ENCODE results near the gene CDH2.

Gene CDH2

DNA sequence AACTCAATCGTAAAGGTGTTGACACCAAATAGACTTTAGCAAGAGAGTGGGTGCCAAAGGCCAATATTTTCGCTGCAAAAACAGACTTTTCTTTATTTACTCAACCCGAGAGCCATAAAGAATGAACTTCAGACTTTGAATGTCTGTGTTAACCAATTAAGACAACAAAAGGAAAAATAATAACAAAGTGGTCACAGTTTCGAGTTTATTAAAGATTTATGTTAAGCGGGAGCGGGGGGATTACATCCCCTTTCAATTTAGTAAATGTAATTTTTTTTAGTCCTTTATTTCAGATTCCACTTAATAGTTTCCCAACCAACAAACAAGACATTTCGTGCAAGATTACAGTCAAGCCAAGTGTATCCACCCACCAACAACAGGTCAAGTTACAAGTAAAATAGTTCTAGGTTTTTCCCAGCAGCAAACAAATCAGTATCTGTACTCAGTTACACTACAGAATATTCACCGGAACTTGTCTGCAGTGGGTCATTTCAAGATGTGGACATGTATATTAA lies 9.0 kb downstream of the CDH2 start:
- no peak for DNase-seq

DNA sequence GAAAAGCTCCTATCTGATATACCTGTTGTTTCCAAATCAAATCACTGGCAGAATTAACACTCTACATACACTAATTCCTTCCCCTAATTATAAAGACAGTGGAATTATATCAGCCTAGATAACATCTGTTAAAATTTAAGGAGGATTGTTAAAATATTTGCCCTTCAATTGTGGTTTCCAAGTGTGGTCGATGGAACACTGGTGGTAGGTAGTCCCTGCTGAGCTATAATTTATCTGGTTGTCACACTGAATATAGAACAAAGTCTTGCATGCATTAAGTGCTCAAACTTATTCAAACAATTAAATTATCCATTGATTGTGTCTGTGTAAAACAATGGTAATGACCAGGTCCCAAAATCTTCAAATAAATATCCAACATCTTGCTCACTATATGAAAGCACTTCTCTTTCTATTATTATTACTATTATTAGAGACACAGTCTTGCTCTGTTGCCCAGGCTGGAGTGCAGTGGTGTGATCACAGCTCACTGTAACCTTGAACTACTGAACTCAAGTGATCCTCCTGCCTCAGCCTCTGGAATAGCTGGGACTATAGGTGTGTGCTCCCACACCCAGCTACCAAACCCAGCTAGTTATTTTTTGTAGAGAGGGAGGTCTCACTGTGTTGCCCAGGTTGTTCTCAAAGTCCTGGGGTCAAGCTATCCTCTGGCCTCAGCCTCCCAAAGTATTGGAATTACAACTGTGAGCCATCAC lies 12.0 kb downstream of the CDH2 start:
- DNase-seq: no peak

DNA sequence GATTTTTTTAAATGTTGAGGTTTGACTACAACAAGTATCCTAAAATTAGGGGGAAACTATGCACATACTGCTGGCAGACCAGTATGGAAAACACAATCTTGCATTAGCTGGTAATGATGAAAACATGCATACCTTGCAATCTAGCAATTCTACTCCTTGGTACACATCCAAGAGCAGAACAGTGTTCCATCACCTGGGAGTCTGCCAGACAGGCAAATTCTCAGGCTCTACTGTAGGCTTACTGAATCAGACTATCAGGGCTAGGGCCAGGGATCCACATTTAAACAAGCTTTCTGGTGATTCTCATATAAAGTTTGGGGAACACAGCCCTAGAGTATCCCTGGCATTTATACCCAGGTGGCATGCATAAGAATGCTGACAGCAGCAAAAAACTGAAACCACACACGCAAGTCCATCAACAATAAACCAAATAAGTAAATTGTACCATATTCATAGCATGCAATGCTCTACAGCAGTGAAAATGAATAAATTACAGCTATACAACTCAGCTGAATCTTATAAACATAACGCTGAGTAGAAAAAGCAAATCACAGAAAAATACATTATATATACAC lies 13.6 kb downstream of the CDH2 start:
- DNase-seq: no peak

DNA sequence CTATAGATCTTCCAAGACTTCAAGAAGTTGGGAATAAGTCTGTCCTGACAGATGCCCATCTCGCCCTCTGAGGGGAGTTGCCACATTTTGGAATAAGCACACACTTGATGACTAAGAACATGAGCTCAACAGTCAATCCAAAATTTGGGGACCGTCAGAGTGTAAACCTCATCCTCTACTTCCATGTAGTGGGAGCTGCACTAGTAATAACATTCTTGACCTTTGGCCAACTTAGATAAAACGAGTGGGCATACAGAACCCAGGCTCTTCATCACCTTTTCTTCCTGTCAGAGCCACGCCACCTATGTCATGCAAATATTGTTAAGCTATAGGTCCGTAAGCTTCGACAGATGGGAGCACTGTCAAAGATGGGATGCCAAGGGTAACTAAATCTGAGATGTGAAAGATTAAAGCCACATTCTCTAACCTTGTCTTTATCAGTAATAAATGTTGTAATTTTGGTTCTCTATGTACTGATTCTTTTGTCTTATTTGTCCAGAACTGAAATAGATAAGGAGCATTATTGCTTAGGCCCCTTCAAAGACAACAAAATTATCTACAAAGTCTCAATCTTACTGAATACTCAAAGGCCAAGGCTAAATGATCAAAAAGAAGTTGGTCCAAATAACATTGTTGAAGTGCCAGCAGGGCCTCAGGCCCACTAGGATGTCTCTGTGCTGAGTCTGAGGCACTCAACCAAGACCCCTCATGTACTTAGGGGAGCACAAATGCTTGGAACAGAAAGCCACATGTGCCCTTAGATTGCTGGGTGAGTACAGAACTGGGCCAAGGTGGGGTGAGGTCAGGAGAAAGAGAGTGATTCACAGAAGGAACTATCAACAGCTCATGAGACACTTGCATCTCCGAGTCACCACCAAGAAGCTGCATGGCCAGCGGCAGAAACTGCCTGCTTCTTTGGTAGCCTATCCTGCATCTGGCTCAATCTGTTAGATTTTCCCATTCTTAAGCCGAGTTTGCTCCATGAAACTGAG lies 15.0 kb downstream of the CDH2 start:
- no peak for DNase-seq

DNA sequence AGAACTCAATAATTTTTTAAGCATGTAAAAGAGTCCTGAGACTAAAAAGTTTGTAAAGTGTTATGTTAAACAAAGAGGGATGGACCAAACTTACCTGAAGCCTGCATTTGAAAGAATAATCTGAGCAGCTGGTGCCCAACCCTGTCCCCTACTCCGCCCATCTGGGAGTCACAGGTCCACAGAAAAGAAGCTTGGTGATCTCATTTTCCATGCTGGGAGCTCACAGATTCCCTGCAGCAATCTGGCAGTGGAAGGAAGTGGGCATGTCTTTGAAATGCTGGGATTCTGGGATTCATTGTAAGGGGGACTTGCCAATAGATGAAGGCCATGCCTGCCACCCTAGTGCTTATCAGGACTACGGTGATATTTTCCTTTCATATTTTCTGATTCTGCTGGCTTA lies 17.9 kb downstream of the CDH2 start:
- DNase-seq: no peak

DNA sequence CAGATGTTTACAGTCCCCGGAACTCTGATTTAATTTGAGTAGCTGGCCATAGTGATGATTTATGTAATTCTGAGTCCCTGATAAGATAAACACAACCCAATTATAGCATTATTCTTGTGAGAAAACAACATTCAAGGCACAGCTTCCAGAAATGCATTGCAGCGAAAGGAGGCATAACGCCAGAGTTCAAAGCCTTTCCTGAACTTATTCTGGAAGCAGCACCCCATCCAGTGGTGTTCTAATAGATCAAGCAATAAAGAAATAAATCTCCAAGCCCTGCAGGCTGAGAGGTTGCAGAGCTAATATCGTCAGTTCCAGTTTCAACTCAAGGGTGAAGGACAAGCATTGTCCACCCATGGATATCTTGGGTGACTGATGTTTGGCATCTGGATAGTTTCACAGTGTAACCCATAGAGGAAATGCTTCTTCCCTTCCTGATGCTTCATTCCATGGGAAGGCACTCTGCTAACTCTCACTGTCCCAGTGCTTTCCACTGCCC lies 18.8 kb downstream of the CDH2 start:
- DNase-seq: no peak

DNA sequence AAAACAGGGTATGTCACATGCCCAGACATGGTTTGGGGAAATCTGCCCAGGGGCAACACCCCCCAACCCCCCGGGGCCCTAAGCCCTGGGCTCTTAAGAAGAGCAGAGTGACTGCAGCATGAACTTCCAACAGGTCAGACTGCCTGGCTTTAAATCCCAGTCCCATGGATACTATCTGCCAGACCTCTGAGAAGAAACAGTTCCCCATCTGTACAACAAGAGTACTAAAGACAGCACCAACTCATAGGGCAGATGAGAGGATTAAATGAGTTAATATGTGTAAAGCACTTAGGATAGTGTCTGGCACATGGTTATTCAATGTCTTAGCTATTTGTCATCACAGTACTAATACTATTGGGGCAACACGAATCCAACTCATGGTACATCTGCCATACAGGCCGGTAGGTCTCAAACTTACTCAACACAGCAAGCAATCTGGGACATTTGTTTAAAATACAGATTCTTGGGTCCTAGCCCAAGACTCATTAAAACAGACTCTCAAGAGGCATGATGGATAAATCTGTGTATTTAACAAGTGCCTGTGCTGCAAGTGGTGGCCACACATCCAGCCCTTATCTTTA lies 23.4 kb downstream of the CDH2 start:
- no peak for DNase-seq

DNA sequence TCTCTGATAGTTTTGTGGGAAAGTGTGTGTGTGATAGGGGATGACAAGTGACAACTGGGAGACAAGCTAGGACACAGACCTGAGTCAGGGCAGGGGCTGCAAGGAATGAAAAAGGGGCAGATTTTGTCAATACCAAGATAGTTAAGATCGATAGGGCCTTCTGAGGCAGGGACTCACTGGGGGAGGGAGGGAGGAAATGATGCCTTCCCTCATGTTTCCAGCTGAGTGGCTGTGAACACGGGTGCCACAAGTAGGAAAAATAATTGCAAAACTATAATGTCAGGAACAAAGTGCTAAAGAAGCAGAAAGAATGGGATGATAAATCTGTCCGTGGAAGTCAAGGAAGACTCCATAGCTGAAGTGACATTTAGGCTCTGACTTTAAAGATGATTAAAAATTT lies 24.2 kb downstream of the CDH2 start:
- DNase-seq: no peak

DNA sequence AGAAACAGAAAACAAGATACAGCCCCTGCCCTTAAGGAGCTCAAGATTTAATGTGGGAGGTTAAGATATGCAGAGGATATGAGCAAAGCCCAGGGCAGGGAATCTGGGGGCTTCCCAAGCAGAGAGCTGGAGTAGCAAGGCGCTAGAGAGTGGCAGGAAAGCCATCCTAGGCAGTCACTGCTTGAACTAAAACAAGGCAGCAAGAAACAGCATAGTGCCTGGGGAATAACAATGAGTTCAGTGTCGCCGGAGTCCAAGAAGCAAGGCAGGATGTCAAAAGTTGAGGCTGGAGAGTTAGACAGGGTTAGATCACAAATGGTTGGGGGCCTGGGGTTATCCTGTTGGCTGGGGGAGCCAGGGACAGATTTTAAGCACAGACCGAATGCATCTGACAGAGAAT lies 24.6 kb downstream of the CDH2 start:
- DNase-seq: no peak

DNA sequence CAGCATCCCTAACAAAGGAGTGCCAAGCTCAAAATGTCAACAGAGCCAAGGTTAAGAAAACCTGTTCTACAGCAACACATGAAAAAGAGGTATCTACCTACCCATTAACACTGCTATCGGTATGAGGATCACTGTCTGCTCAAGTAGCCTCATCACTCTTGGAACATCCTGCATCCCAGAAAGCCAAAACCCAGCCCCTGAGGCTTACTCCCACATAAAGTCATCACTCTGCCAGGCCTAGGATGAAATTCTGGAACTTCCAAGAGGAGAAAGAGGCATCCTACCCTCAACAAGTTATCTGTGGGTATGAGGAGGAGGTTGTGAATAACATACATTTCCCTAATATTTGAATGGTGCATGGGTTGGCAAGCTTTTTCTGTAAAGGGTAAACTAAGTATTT lies 25.5 kb downstream of the CDH2 start:
- no peak for DNase-seq

DNA sequence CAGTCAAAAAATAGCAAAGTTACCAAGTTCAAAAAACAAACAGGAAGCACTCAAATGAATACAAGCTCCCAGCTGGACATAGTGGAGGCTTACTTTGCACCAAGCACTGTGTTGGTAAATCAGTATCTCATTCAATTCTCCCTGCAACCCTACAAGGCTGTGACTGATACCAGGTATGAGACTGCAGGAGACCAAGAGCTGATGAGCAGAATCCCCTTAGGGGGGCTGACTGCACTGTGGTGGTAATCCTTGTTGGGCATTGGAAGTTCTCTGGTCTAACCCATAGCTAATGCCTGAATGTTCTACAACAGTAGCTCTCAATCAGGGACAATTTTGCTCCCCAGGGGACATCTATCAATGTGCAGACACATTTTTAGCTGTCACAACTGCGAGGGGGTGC lies 26.0 kb downstream of the CDH2 start:
- no peak for DNase-seq

DNA sequence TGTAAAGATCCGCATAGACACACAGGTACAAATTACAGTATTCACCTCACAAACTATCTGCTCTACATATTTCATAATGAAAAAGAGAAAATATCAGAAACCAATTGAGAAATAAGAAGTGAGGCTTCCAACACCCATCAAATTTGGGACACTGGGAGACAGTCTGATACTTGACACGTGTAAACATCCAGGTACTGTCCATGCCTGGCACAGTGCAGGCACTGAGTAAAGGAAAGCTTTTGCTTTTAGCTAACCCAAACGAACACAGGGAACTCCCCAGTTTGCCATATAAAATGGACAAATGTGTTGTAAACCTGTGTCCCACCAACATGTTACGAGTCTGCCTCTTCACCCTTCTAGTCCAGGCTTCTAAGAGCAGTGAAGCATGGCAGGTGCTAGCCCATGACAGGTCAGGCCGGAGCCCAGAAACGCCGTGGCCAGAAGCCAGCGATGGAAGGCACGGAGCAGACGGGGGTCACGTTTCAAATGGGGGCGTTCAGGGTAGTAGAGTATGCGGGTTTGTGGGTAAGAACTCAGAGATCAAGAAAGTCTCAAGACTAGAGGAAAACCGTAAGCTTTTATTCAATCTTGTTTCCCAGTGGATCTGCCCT lies 27.0 kb downstream of the CDH2 start:
- DNase-seq: no peak

DNA sequence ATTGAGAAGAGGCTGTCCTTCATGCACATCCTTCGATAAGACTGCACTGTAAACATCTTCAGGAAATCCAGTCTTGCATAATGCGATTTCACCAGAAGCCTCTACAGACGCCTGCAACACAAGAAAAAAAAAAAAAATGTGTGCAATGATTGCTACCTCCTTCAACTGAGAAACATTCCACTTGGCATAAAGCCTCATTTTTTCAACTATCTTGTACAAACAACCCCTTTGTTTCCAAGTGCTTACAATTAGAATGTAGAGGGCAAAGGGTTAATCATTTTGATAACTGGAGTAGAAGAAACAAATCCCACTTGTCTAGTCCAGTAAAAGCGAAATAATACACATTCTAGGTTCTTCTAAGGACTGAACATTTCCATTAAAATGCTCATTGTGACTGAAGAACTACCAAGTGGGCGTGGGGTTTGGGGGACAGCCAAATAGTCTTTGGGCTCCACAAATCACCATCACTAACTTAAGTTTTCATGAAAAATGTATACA lies 29.2 kb downstream of the CDH2 start:
- no peak for DNase-seq

DNA sequence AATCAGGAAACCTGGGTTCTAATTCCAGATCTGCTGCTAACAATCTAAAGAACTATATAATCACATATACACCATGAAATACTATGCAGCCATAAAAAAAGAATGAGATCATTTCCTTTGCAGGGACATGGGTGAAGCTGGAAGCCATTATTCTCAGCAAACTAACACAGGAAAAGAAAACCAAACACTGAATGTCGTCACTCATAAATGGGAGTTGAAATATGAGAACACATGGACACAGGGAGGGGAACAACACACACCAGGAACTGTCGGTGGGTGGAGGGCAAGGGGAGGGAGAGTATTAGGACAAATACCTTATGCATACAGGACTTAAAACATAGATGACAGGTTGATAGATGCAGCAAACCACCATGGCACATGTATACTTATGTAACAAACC lies 33.2 kb downstream of the CDH2 start:
- no peak for DNase-seq

DNA sequence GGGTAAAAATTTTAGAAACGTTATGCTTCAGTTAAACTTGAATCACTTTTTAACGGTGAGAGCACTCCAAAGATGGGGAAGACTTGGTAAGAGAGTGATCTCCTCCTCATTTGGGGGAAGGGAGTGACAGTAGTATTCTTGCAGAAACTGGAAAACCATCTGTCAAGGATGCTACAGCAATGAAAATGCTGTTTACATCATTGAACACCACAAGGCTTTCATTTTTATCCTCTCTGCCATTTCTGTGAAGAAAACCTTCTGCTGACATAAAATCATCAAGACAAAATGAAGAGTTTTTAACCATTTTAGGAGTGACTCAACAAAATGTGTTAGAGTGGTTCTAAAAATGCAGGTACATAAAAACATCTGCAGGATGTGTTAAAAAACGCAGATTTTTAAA lies 38.1 kb downstream of the CDH2 start:
- no peak for DNase-seq

DNA sequence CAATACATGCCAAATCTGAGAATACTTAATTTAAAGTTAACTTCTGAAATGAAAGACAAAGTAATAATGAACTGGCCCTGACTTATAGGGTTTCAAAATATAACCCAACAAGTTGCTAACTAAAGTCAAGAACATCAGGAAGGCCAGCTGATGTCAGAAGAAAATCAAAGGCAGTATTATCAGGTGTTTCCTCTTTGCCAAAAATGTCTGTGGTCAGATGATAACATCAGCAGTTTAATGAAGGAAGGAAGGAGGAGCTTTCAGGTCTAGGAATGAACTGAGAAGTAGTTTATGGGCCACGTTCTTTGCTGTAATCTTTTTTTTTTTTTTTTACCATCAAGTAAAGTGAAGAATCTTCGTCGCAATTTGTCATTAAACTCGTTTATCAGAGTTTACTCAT lies 40.9 kb downstream of the CDH2 start:
- DNase-seq: no peak

DNA sequence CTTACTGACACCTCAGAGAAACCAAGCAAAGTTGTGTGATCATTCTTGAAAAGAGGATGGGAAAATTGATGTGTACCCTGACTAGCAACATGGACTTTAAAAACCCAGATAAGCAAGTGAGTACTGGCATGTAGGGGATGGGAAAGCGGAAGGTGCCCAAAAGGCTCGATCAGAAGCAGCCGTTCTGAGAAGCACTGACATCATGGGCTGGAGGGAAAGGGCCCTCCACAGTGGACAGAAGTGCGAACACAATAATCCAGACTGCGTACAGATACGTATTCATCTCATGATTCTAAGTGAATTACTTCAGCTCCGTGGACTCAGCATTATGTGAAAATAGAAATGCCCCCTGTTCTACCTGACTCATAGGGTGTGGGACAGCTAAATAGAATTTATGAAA lies 42.2 kb downstream of the CDH2 start:
- DNase-seq: no peak

DNA sequence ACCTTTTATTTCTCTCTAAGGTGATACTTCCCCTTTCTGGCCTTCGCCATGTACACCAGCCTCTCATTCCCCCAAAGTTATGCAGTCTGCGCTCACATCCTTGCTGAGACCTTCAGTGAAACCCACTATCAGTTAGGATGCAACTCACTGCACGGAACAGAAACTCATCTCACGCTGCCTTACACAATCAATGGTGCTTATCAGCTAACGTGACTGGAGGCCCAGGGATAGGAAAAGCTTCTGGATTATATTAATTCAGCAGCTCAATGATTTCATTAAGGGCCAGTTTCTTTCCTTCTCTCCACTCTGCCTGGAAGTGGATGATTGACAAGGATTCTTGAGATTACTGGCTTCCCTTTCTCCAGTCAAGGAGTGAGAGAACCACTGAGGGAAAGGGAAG lies 44.8 kb downstream of the CDH2 start:
- no peak for DNase-seq

DNA sequence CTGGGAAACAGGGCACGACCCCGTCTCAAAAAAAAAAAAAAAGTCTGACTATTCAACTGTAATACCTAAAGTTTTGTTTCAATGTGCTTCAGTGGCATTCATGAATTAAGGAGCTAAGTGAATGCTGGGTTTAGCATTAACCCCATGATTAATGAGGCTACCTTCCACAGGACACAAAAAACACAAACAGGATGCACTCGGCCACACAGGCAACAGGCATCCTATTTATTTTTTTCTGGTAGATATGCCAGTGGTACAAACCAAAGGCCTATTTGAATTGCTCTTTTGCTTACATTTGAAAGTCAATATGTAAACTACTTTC lies 48.3 kb downstream of the CDH2 start:
- DNase-seq: no peak

DNA sequence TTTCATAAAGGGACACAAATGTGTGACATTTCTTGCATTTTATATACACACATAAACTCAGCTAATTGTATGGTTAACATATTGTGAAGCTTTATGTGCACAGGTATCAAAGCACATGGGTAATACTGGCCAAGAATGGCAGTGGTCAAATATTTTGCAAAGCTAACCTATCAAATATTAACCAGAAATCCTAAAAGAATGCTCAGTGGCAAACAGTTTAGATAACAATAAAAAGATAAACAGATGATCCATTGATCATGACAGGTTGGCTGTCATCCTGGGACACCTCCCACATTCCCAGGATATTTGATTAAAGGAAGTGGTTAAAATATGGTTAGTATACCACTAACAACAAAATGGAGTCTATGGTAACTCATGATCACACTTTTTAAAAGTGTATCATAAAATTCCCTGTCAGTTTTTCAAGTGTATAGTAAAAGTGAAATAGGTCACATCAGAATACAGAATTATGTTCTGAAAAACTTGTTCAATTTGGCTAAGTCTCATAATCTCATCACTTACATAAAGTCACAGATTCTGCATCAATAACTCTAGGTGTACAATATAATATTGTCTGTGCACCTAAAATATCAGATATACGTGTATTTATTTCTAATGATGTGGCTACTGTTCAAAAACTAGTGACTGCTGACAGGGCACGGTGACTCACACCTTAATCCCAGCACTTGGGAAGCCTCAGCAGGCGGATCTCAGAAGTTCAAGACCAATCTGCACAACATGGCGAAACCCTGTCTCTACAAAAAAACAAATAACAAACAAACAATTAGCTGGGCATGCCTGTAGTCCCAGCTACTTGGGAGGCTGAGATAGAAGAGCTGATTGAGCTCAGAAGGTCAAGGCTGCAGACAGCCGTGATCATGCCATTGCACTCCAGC lies 48.9 kb downstream of the CDH2 start:
- DNase-seq: no peak

DNA sequence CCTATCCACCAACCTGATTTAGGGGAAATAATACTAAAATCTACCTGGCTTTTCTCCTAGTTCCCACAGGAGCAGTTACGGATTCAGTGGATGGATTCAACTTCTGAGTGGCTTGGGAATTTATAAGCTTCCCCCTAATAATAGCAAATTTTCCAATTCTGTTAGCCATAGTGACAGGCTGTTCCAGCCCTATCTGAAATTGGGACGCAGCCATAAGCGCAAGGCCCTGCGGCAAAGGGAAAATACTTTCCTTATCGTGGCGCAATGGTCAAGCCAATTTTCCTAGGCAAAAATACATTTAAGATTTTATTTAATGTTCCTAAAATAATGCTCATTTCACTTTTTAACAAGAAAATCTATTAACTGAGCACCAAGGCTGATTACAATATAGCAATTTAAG lies 49.7 kb downstream of the CDH2 start:
- DNase-seq: no peak

DNA sequence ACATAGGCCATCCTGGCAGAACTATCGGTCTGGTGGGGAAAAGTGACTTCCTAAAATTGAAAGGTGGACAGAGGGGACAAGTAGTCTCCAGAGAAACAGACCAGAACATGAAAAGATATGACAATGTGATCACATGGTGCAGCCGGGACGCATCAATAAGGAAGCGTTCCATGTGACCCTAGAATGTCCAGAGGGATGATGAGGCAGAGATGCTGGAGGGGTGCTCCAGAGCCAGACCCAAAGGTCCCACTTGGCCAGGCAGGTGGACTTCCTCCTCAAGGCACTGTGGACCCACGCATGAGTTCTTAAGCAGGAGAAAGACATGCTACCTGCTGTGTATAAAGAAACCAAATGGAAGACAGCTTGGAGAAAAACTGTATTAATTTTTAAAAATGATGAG lies 50.2 kb downstream of the CDH2 start:
- DNase-seq: no peak
